ENCODE data around the gene TRAPPC6A.
A peak's percentile ranks its signal among the peaks of the same experiment; 100 is the strongest.
"Not testable (repeated sequence)": the region's sequence is repeated elsewhere in the genome, so short reads cannot be mapped to it uniquely, and the experiment has no call there.

The TRAPPC6A gene

DNA sequence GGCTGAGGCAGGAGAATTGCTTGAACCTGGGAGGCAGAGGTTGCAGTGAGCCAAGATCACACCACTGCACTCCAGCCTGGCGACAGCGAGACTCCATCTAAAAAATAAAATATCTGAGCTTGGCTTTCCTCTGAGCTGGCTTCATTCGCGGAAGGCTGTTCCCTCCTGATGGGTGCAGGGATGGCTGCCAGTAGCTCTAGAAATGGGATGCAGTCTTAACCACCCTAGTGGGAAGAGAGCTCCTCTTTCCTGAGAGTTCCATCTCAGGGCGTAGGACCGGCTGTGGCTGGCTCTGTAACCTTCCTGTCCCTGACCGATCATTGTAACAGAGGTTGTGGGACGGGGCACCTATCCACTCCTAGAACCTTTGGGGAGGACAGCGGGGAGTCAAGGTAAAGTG, 52.7 kb downstream of the TRAPPC6A start:
- DNase-seq, result no peak

DNA sequence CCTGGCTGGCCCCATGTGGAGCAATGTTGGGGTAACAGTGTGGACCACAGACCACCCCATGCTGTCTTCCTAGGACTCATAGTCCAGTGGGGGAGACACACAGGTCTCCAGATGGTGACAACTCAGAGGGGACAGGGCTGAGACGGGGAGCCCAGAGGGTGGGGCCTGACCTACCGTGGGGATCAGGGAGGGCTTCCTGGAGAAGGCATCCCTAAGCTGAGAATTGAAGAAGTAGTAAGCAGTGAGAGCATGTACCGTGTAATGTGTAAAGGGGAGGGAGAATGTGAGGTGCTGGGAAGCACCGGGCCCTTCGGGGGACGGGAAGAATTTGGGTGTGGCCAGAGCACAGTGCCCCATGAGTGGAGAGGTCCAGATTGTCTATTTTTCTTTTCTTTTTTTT, 54.0 kb downstream of the TRAPPC6A start:
- DNase-seq, result no peak

DNA sequence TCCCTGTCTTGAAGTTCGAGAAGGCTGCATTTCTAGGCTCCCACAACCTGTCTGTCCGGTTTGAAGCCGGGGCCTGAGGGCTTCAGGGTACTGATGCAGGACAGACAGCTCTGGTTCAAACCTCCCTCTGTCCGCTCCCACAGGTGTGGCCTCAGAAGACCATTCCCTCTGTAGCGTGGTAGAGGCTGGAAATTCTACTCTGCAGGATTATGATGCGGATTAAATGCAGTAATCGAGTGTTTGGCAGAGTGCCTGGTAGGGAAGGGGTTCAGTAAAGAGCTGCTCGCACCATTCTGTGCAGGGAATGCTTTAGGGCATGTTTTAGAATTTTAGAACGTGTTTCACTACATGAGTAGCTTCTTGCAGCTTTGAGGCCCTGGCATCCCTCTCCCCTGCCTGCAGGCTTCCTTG, 54.6 kb downstream of the TRAPPC6A start:
- DNase-seq, result no peak

DNA sequence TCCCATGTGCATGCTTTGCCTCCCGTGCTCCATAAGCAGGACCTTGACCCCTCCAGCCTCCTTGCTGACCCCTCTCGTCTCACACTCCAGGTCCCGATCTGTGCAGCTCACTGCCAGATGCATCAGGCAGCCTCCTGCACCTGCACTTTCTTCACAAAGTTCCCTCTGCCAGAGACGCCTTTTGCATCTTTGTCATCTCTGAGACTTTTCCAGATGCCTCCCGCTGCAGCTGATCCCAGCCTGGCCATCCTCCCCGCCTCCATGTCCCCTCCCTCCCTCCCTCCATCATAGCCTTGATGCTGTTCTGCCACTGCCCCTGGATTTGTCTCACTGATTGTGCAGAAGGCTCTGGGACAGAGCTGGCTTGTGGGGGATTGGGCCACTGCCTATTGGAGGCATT, 55.2 kb downstream of the TRAPPC6A start:
- DNase-seq, result no peak

DNA sequence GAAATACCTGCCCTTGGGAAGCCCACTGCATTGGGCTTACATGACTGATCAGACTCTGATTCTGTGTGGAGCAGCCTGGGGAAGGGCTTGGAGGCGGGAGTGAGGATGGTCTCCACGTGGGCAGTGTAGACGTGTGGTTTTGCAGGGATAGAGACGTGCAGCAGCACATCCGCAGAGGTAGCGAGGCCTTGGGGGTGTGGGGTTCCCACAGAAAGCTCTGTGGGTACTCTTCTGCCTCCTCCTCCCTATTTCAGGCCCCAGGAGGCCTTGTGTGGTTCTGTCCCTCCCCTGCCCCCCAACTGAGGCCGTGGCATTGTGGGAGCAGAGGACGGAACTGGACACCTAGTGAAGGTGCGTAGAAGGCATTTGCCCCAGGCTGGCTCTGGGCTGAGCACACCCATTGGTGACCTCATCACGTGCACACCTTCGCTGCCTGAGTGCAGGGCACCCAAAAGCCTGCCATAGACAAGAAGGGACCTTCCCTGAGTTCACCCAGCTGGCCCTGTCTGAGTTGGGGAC, 56.2 kb downstream of the TRAPPC6A start:
- no peak for DNase-seq

DNA sequence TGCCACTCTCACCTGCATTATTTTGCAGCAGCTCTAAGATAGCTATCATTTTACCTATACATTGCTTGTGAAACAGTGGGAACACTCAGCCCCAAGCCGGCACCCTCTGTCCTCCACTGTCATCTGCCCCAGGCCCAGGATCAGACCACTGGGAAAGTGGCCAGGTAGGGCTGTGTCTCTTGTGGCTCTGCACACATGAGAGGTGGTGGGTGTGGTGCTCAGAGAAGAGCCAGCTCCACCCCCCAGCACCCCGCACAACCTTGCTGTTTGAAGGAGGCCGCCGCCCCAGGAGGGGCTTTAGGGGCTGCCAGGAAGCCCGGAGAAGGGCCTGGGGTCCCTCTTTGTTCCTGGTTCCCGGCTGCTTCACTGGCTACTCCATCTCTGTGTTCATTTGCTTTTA, 58.5 kb downstream of the TRAPPC6A start:
- DNase-seq, result no peak

DNA sequence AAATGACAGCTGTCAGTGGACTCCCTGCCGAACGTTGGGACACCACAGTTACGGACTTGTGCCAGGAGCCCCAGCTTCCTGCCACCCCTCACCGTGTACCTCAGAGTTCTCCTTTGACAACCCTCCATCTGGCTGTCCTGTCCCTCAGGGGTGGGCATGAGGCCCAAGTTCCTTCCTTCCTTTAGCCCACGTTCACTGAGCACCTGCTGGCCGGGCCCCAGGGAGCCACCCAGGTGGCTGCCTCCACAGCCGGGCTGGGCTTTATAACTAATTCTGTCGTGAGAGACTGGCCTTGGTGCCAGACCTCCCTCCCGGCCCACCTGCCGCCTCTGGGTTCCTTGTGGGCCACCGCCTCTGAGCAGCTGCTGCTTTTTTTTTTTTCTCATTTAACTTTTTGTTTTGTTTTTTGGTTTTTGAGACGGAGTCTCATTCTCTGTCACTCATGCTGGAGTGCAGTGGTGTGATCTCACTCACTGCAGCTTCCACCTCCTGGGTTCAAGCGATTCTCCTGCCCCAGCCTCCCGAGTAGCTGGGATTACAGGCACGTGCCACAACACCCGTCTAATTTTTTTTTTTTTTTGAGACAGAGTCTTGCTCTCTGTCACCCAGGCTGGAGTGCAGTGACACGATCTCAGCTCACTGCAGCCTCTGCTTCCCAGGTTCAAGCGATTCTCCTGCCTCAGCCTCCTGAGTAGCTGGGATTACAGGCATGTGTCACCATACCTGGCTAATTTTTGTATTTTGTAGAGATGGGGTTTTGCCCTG, 59.3 kb downstream of the TRAPPC6A start:
- DNase-seq, result not testable (repeated sequence)

DNA sequence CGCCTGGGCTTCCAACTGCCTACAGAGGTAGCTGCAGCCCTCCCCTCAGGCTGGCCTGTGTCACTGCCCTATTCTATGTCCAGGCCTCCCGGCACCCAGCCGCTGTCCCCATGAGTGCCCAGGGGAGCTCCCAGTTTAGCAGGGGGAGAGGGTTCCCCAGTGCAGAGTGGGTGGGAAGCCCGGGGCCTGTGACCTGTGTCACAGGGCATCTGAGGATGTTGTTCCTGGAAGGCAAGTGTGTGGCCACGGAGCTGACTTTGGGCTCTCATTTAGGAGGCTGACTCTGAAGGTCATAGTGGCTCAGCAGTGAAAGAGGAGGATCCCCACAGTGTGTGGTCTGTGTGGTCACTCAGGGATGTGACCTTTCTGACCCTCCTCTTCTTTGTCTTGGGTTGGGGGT, 59.9 kb downstream of the TRAPPC6A start:
- DNase-seq, result no peak

DNA sequence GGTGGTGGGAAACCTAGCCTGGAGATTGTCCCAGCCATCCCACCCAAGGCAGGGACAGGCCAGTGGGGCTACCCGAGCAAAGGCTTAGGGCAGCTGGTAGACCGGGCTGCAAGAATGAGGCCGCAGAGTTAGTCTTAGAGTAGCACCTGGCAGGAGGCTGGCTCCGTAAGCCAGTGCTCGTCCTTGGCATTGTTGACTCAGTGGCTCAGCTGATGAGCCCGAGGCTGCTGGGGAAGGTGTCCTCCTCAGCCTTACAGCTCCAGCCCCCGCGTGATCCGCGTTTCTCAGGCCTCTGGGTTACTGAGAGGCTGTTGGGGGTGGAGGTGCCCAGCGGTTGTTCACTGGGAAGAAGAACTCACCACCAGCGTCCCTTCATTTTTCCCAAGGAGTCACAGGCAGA, 60.4 kb downstream of the TRAPPC6A start:
- DNase-seq, result peak; percentile 48

DNA sequence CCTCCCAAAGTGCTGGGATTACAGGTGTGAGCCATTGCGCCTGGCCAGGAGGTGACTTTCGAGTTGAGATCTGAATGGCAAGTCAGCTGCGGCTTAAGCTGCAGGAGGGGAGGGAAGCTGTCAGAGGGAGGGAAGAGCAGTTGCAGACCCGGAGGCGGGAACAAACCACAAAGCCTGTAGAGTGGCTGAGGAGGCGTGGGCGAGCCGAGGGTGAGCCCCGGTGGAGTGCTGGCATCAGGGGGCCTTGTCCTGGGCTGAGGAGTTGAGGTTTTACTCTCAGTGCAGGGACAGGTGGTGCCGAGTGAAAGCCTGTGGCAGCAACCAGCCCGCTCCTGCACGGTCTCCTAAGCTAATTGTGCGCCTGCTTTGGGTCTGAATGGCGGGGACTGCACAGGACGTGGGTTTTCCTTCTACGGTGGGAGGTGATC, 60.9 kb downstream of the TRAPPC6A start:
- peak; percentile 80 for DNase-seq

DNA sequence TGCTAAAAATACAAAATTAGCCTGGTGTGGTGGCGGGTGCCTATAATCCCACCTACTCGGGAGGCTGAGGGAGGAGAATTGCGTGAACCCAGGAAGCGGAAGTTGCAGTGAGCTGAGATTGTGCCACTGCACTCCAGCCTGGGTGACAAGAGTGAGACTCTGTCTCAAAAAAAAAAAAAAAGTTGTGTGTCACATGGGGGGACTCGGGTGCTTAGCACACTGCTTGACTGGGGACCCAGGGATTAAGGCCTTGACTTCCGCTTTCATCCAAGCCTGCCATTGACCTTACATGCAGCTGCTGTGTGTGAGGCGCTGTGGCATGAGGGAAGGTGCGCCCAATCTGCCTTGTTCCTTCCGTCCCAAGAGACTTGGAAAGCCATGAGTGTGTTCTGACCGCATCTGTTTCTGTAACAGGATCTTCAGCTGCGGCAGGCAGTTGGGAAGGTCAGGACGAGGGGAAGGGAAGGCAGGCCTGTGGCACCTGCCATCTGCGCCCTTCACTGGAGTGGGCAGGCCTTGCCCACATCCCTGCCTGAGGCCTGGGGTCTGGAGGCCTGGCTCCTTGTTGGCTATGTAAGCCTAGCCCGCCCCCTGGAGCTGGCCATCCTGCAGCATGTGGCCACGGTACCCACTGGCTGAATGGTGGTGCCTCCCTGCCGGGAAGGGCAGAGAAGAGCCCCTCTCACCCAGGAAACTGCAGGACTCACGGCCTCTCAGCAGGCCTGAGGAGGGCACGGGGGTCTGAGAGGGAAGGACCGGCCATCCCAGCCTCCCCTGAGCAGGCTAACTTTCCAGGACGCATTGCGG, 62.0 kb downstream of the TRAPPC6A start:
- DNase-seq, result peak; percentile 42

DNA sequence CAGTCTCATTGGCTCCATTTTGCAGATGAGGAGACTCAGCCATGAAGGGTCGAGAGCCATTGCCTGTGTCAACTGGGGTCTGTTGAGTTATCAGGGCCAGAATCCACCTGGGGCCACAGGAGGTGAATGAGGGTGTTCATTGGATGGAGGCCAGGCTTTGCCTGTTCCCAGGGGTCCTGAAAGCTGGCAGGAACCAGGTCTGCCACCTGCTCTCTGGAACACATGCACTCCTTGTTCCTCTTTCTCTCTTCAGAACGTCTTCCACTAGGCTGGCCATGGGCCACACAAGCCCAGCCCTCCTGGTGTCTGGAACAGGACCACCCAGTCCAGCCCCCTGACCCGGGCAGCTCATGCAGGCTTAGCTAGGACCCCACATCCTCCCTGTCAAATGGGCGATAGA, 63.9 kb downstream of the TRAPPC6A start:
- DNase-seq, result no peak

DNA sequence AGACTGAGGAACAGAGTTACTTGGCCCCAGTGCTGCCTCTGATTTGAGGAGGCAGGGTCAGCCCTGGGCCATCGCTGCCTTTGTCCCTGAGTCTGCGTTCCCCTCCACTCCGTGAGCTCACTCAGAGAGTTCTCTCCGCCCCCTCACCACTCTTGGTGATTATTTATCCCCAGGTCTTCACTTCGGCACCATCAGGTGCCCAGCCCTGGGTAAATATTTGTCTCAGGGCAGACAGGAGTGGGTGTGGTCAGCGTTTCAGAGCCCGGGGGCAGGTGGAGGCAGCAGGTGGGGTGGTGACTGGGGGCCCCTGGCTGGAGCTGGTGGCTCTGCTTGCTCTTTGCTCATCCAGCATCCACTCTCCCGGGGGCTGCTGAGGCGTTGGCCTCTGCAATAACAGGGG, 64.4 kb downstream of the TRAPPC6A start:
- DNase-seq, result peak; percentile 96

Data from NCI-H510A treated with DMSO at 0.1 percent for 48 hours (cell line).